Activated T-helper 2 cell treated with anti-CD3 and anti-CD28 coated beads, Interferon-gamma antibody, Interleukin-2, Interleukin-4, amounts not matched to agents 10 μg/mL and 5 μg/mL and 100 μg/mL, durations not matched to agents 14 hours and 24 hours and 36 hours (primary cell): ENCODE results near the gene MDH1. TPM values are rescaled to one million over a fixed set of nuclear protein-coding genes. Genes with fewer than 3 reads are reported as not detected.
"Not testable (repeated sequence)": the region's sequence is repeated elsewhere in the genome, so short reads cannot be mapped to it uniquely, and the experiment has no call there.

Experiments used
- DNase-seq: peaks from one replicate; pipeline ENCODE4 v3.0.0; 2021; ENCODE audit warnings: low spot score
- H3K27ac Mint-ChIP-seq: one replicate; pipeline ENCODE4 v1.8.0; 2021; ENCODE audit warnings: mixed read lengths
- H3K27me3 Mint-ChIP-seq: one replicate; pipeline ENCODE4 v1.8.0; 2021; ENCODE audit warnings: low read depth, mixed read lengths
- H3K36me3 Mint-ChIP-seq: one replicate; pipeline ENCODE4 v1.8.0; 2021; ENCODE audit warnings: low read depth, mixed read lengths
- H3K4me1 Mint-ChIP-seq: one replicate; pipeline ENCODE4 v1.8.0; 2021; ENCODE audit warnings: low read depth, mixed read lengths
- H3K4me3 Mint-ChIP-seq: one replicate; pipeline ENCODE4 v1.8.0; 2021; ENCODE audit warnings: low read depth, mild to moderate bottlenecking, moderate library complexity, mixed read lengths
- H3K9me3 Mint-ChIP-seq: one replicate; pipeline ENCODE4 v1.8.0; 2021; ENCODE audit warnings: mixed read lengths
- intact Hi-C: fragments of 100-400 bp; cut with micrococcal nuclease; formaldehyde crosslinking; loops from one replicate; pipeline ENCODE4 v1.15.1; 2023
- total RNA-seq: library from RNA; stranded (reverse); gene quantifications from 2 replicates; pipeline ENCODE4 v1.2.3, GENCODE V29; 2022

Gene MDH1
- total RNA-seq, 1 donor from 2014 or later: 212 TPM

- no peak for DNase-seq
- Mint-ChIP-seq H3K9me3 (no peaks in the 10 kb centered on the region), H3K27me3 (no peaks in the 10 kb centered on the region), H3K4me3 (no peak overlapping the region), H3K4me1 (peaks cover 26% of the 10 kb centered on the region), H3K27ac (no peak overlapping the region), H3K36me3 (peaks cover 58% of the 10 kb centered on the region)
- intact Hi-C loops: no loop called here
These were observed 5.9 kb downstream of the MDH1 start for GRCh38 chr2:63594660-63595059.

GRCh38 chr2:63596401-63596883, 7.7 kb downstream of the MDH1 start:
- no peak for DNase-seq
- Mint-ChIP-seq H3K27me3 (no peaks in the 10 kb centered on the region), H3K4me3 (no peak overlapping the region), H3K4me1 (peaks cover 16% of the 10 kb centered on the region), H3K27ac (no peak overlapping the region), H3K9me3 (no peaks in the 10 kb centered on the region), H3K36me3 (peaks cover 59% of the 10 kb centered on the region)
- intact Hi-C loops: no loop called here

GRCh38 chr2:63598981-63599380, 10.2 kb downstream of the MDH1 start:
- no peak overlapping the region for H3K27ac Mint-ChIP-seq
- no peaks in the 10 kb centered on the region for H3K9me3 Mint-ChIP-seq
- no peaks in the 10 kb centered on the region for H3K27me3 Mint-ChIP-seq
- H3K4me3 Mint-ChIP-seq: no peak overlapping the region
- intact Hi-C loops: no loop called here
- H3K36me3 Mint-ChIP-seq: peaks cover 62% of the 10 kb centered on the region
- no peak for DNase-seq
- H3K4me1 Mint-ChIP-seq: peaks cover 8% of the 10 kb centered on the region

- no peak overlapping the region for H3K4me3 Mint-ChIP-seq
- peaks cover 7% of the 10 kb centered on the region for H3K4me1 Mint-ChIP-seq
- H3K27ac Mint-ChIP-seq: no peak overlapping the region
- no peaks in the 10 kb centered on the region for H3K9me3 Mint-ChIP-seq
- DNase-seq: no peak
- no peaks in the 10 kb centered on the region for H3K27me3 Mint-ChIP-seq
- H3K36me3 Mint-ChIP-seq: peaks cover 58% of the 10 kb centered on the region
- intact Hi-C loops: no loop called here
These were observed 12.2 kb downstream of the MDH1 start for GRCh38 chr2:63600881-63601460.

- Mint-ChIP-seq H3K4me3 (no peak overlapping the region), H3K27ac (no peak overlapping the region), H3K4me1 (peaks cover 4% of the 10 kb centered on the region), H3K27me3 (no peaks in the 10 kb centered on the region), H3K36me3 (peaks cover 57% of the 10 kb centered on the region), H3K9me3 (no peaks in the 10 kb centered on the region)
- no peak for DNase-seq
- intact Hi-C loops: no loop called here
These were observed 15.9 kb downstream of the MDH1 start for GRCh38 chr2:63604666-63605065.

GRCh38 chr2:63608865-63609264, 20.1 kb downstream of the MDH1 start:
- H3K27me3 Mint-ChIP-seq, H3K4me3 Mint-ChIP-seq, intact Hi-C loops, H3K9me3 Mint-ChIP-seq, H3K4me1 Mint-ChIP-seq, DNase-seq, H3K27ac Mint-ChIP-seq: not testable (repeated sequence)
- peaks cover 31% of the 10 kb centered on the region for H3K36me3 Mint-ChIP-seq

GRCh38 chr2:63610525-63610924, 21.8 kb downstream of the MDH1 start:
- H3K27me3 Mint-ChIP-seq: peaks cover 16% of the 10 kb centered on the region
- no peak overlapping the region for H3K4me3 Mint-ChIP-seq
- no peak overlapping the region for H3K27ac Mint-ChIP-seq
- intact Hi-C loops: no loop called here
- peaks cover 6% of the 10 kb centered on the region for H3K4me1 Mint-ChIP-seq
- peaks cover 20% of the 10 kb centered on the region for H3K36me3 Mint-ChIP-seq
- no peak for DNase-seq
- no peaks in the 10 kb centered on the region for H3K9me3 Mint-ChIP-seq

GRCh38 chr2:63613391-63613901, 24.7 kb downstream of the MDH1 start:
- Mint-ChIP-seq H3K27ac (no peak overlapping the region), H3K4me1 (peaks cover 6% of the 10 kb centered on the region), H3K36me3 (peaks cover under 1% of the 10 kb centered on the region), H3K4me3 (no peak overlapping the region), H3K27me3 (peaks cover 21% of the 10 kb centered on the region), H3K9me3 (no peaks in the 10 kb centered on the region)
- DNase-seq: no peak
- intact Hi-C loops: no loop called here

- H3K27ac Mint-ChIP-seq: no peak overlapping the region
- no peak for DNase-seq
- intact Hi-C loops: no loop called here
- no peak overlapping the region for H3K4me3 Mint-ChIP-seq
- peaks cover 26% of the 10 kb centered on the region for H3K27me3 Mint-ChIP-seq
- H3K4me1 Mint-ChIP-seq: peaks cover 4% of the 10 kb centered on the region
- no peaks in the 10 kb centered on the region for H3K9me3 Mint-ChIP-seq
- no peaks in the 10 kb centered on the region for H3K36me3 Mint-ChIP-seq
These were observed 25.7 kb downstream of the MDH1 start for GRCh38 chr2:63614448-63614968.

GRCh38 chr2:63614983-63615945, 26.5 kb downstream of the MDH1 start:
- Mint-ChIP-seq H3K9me3 (no peaks in the 10 kb centered on the region), H3K36me3 (no peaks in the 10 kb centered on the region), H3K27me3 (peaks cover 26% of the 10 kb centered on the region), H3K4me3 (no peak overlapping the region), H3K27ac (no peak overlapping the region), H3K4me1 (no peaks in the 10 kb centered on the region)
- intact Hi-C loops: no loop called here
- no peak for DNase-seq

- Mint-ChIP-seq H3K27me3 (peaks cover 24% of the 10 kb centered on the region), H3K9me3 (no peaks in the 10 kb centered on the region), H3K36me3 (no peaks in the 10 kb centered on the region), H3K4me3 (no peak overlapping the region), H3K4me1 (no peaks in the 10 kb centered on the region), H3K27ac (no peak overlapping the region)
- no peak for DNase-seq
- intact Hi-C loops: no loop called here
These were observed 28.6 kb downstream of the MDH1 start for GRCh38 chr2:63617366-63617765.

- Mint-ChIP-seq H3K4me3 (no peak overlapping the region), H3K36me3 (no peaks in the 10 kb centered on the region), H3K9me3 (no peaks in the 10 kb centered on the region), H3K27ac (no peak overlapping the region), H3K4me1 (no peaks in the 10 kb centered on the region), H3K27me3 (peaks cover 19% of the 10 kb centered on the region)
- intact Hi-C loops: no loop called here
- no peak for DNase-seq
These were observed 30.6 kb downstream of the MDH1 start for GRCh38 chr2:63619328-63619727.

GRCh38 chr2:63622751-63623150, 34.0 kb downstream of the MDH1 start:
- DNase-seq: no peak
- Mint-ChIP-seq H3K27ac (no peak overlapping the region), H3K9me3 (no peaks in the 10 kb centered on the region), H3K27me3 (peaks cover 16% of the 10 kb centered on the region), H3K4me3 (no peak overlapping the region), H3K4me1 (peaks cover 7% of the 10 kb centered on the region), H3K36me3 (no peaks in the 10 kb centered on the region)
- intact Hi-C loops: no loop called here
